HG03442 (cell line): ENCODE measurements around the gene CASQ2.

Source experiments
- ATAC-seq: cut with Tn5 transposase; IDR thresholded peaks from one replicate; pipeline ENCODE4 v1.9.1; 2021; ENCODE audit warnings: mild to moderate bottlenecking, moderate library complexity; ENCODE audit not compliant: unreplicated experiment

Gene CASQ2

DNA sequence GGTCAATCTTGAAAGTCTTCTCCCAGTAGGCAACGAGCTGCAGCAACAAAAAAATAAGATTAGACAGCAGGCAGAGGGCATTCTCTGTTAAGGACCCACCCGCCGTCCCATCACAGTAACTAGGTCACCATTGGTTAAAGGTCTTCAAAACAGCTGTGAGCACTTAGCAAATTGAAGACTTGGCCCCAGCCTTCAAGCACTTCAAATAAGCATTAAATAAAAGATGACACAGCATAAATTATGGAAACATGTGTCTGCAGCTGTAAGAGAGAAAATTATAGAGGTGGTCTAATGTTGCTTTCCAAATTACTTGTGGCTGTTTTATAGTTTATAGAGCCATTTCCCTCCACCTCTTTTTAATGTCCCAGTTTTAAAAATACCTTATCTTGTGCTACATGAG is 65.6 kb downstream of the CASQ2 start:
- ATAC-seq: no peak

DNA sequence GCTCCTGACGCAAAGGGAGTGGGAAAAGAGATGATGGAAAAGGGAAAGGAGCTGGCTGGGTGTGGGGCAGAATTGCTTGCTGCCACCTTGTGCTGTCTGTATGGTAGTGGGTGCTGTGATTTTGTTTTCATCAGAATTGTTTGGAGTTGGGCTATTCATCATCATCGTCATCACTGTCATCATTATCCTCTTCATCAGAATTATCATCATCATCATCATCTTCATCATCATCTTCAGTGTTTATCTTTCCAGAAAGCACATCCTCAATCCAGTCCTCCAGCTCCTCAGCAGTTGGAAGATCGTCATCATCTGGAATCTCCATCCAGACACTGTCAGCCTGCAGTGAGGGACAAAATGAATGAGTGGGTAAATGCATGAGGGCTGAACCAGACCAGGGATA is 67.4 kb downstream of the CASQ2 start:
- ATAC-seq: no peak

DNA sequence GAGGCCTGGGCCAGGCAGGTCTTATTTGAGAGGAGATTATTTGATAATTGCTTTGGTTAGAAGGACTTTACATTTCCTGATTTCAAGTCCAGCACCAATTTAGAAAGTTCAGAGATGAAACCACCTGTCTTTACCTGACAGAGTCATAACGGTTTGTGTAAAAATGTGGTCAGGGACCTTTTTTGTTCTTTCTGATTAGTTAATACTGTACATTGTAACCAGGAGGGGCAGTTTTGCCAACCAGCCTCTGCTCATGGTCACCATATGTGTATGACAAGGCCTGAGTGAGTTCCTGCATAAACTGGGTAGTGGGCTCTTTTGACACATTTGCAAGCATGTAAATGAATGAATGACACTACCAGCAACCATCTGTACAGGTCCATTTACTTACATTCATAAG is 70.9 kb downstream of the CASQ2 start:
- no peak for ATAC-seq

DNA sequence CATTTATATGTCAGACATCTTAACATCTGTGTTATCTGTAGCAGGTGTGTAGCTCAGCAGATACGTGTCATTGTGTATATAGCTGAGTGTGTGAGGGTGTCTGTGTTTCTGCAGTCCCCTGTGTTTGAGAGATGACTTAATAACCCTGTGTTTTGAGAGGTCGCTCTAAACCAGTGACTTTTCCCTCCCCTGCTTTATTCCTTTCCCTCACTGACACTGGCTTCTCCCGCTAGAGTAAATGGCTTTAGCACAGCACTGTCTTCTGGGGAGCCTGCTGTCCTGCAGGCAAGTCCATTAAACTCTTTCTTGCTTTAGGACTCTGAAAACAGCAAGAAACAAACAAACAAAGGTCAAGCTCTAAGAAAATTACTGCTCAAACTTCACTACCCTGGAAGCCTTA is 73.7 kb downstream of the CASQ2 start:
- ATAC-seq: no peak

DNA sequence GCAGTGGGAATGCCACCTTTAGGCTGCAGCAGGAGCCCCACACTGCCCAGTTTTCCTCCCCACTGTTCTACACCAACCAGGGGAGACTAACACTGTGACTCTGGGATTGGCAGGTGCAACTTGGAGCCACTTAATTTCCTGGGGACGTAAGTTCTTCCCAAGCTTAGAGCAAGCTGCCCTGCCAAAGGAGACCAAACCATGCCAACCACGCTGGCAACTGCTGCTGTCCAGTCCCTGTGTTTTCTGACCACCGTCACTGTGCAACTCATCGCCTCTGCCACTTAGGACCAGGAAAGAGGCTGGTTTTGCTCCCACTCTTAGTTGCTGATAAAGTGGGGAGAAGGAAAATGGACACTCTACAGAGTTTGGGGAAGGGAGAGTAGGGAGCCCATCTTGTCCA is 76.3 kb downstream of the CASQ2 start:
- ATAC-seq: no peak

DNA sequence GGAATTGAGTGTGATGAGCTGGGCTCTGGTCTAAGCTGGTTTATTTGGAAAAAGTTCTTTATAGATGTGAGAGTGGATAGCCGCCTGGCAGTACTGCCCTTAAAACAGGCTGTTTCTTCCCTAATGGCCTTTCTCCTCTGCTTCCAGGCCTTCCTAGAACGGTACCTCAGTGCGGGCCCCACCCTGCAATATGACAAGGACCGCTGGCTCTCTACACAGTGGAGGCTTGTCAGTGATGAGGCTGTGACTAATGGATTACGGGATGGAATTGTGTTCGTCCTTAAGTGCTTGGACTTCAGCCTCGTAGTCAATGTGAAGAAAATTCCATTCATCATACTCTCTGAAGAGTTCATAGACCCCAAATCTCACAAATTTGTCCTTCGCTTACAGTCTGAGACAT is 77.5 kb downstream of the CASQ2 start:
- ATAC-seq: no peak

DNA sequence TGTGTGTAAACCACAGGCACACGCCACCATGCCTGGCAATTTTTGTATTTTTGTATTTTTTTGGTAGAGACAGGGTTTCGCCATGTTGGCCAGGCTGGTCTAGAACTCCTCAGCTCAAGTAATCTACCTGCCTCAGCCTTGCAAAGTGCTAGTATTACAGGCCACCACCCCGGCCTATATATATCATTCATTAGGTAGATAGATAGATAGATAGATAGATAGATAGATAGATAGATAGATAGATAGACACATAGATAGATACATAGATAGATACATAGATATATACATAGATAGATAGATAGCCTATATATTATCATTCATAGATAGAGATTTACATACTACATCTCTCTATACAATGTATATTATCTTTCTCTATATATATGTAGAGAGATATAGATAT is 80.8 kb downstream of the CASQ2 start:
- ATAC-seq: no peak

DNA sequence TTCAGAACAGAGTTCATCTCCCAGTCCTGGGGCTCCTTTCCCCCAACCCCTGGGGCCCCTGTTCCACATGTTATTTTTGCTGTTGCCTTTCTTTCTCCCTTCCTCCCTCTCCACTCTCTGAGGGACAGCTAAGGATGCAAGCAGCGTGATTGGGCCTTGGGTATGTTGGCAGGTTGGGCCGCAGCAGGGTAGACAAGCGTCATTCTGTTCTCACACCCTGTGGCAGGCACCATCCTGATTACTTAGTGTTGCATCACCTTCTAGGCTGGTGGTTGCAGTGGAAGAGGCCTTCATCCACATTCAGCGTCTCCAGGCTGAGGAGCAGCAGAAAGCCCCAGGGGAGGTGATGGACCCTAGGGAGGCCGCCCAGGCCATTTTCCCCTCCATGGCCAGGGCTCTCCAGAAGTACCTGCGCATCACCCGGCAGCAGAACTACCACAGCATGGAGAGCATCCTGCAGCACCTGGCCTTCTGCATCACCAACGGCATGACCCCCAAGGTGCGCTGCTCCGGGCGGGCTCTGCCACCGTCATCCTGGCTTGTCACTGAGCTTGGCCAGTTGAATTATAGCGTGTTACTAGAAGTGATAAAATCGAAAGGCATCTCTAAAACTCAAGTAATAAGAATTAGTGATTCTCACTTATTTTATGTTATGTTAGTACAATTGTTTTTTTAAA is 83.3 kb downstream of the CASQ2 start:
- no peak for ATAC-seq

DNA sequence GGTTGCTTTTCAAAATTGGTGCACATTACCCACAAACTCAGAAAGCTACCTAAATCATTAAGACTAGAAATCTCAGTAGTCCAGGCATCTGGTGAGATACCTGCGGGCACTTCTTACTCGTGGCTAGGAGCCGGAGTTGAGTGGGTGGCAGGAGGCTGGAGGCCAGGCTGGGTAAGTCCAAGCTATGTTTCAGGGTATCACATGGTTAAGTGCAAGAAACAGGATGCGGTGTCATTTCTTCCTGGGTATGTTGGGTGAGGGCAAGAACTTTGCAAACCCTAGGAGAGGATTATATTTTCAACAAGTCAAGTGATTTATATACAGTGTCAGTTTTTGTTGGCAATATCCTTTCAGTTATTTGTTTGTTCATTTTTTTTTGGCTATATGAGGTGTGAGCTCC is 85.7 kb downstream of the CASQ2 start:
- no peak for ATAC-seq

DNA sequence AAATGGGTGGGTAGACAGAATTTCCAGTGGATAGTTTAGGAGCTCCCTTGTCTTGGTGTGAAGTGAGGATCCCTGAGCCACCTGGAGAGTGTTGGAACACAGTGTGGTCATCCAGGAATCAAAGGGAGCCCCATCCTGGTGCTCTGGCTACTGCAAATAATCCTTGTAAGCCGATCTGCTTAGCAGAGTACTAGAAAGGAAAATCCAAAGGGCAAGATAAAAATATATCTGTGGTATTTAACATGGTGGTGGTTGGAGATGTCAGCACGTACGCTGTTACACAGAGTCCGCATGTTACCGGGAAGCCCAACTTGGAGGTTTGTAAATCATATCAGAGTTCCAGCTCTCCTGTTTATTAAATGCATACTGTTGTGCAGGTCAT is 87.8 kb downstream of the CASQ2 start:
- ATAC-seq: no peak

DNA sequence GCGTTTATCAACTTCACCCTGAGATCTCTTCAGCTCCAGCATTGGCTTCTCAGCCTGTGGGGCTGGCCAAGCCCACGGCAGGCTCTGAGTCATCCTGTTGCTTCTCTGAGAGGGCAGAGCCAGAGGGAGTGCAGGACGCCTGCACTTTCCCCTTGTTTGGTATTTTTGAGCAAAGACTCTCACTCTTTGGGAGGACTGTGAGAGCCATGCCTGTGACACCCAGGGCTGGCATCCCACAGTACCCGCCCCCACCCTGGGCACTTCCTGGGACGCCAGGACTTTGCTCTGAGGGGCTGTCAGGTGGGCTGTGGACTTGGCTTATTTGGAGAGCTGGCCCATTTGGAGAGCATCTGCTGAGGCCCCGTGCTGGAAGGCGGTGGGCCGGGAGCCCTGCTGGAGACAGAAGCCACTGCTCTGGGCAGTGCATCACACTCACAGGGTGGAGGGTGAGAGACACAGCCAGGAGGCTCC is 89.3 kb downstream of the CASQ2 start:
- ATAC-seq: no peak

DNA sequence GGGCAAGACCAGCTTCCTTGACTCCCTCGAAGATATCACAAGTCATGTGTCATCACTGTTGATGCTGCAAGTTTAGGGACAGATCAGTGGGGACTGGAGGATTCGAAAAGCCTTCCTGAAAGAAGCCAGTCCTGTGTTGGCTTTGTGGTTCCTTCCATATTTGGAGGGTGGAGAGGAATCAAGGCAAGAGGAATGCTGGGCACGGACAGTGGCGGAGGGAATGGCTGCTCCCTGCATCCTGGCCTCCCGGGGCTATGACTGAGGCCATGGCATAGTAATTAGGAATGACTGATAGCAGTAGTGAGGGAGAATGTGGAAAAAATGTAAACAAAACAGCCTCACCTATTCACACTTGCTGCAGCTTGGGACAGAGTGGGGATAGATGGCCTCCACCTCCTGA is 90.4 kb downstream of the CASQ2 start:
- ATAC-seq: no peak

DNA sequence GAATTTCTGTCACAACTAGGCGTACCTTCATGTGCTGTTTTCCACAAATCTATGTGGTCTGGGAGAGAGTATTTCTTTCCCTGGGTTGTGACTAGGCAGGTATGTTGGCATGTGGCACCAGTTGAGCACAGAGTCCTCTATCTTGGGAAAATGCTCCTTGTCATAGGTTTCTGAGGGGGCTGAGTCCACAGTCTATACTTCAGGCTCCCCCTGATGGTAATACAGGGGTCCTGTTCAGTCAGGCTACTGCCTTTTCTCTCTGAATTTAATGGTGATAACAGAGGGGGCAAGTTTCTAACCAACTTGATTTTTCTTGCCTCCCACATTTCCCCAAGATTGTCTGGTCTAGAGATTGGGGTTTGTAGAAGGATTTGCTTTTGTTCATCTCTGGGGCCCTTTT is 90.9 kb downstream of the CASQ2 start:
- no peak for ATAC-seq

DNA sequence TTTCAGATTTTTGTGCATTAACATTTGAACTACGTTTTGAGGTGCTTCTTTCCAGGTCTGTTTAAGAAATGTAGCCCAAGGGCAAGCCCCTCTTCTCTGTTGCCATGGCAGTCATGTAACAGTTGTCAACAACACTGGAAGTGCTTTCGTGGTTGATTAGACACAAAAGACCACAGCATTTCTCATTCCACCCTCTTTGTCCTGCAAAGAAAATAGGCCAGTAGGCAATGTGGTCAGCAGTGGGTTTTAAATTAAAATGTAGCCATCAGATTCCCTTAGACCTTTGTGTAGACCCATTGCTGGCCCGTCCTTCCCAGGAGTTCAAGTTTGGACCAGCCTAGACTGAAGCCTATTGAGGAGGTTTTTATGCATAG is 91.3 kb downstream of the CASQ2 start:
- peak; percentile 48 for ATAC-seq

DNA sequence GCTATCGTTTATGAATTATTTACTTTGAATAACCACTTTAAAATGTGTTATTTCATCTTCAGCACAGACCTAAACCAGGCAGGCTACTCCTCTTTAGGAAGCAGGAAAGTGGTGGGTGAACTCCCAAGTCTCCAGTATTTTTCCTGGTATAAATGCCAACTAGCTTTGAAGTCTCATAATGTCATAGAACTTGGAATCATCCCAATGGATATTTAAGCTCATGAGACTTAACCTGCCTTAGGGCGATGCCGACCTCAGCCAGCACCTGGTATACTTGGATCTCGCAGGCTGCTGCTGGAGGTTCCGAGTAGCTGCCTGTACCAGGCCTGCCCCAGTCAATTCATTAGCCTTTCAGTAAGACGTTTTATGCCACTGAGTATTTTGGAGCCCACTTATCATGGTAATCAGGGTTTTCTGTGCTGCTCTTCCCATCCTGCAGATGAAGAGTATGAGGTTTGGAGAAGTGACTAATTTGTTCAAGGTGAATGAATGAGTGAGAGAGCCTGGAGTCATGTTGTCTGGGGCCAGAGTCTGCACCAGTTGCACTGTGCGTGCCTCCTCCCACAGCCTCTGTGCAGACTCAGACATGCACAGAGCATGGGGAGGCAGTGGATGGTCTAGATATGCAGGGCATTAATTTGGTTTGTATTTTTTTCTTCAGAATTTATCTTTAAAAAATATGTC is 91.9 kb downstream of the CASQ2 start:
- ATAC-seq: peak; percentile 25

DNA sequence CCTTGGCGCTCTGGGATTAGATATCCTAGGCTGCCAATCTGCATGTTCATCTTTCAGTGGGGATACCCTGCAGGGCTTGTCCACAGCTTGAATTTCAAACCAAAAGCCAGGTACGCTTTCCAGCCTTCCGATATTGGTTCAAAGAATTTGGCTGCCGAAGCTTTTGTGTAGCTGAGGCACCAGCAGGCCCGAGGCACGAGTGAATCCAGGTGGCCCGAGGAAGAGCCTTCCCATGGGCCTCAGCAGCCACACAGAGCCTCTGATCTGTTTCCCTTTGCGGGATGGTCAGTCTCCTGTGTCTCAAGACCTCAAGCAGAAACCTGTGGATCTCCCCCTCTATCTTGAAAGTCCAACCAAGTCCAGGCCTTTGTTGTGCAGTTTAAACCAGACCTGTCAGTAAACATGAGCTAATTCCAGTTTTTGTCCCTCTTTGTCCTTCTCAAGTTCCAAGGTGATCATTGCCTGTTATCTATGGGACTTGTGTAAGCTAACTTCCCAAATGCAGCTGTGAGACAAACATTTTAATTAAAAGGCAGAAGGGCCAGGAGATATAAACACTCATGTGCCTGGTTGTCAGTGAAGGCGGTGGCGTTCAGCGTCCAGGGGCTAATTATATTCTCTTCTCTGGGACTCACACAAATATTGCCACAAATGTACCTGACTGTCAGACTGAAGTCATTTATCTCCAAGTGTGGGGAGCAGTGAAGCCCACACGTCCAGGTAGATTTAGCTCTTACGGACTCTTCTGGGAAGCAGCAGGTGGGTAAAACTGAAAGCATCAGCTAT is 96.1 kb downstream of the CASQ2 start:
- no peak for ATAC-seq

DNA sequence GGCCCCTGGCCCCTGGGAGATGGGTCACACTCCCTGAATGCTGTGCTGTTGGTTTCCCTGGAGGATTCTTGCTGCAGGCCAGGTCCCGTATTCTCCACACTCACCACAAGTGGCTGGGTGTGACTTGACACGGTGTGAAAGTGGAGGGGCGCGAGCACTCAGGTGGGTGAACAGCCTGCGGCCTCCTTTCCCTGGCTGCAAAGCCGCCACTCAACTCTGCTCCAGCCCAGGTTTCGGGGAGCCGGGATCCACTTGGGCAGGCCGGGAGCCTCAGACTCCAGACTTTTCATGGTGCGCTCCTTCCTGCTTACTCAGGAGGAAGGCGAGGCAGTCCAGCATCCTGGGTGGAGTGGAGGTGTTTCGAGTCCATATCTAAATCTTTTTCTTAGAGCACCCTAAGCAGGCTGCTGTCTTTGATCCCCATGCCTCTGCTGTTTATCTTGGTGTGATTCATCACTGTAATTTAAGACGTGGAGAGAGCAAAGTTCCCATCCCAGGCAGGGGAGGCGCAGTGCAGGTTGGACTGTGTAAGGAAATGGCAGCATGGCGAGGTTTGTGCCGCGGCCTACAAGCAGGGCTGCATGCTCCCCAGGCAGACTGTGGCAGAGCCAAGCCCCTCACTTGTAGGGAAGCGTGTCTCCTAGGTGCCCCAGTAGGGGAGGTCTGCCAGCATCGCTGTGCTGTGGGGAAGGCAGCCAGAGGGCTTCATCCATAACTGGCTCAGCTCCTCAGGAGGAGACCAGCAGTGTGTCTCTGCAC is 97.2 kb downstream of the CASQ2 start:
- ATAC-seq: no peak

DNA sequence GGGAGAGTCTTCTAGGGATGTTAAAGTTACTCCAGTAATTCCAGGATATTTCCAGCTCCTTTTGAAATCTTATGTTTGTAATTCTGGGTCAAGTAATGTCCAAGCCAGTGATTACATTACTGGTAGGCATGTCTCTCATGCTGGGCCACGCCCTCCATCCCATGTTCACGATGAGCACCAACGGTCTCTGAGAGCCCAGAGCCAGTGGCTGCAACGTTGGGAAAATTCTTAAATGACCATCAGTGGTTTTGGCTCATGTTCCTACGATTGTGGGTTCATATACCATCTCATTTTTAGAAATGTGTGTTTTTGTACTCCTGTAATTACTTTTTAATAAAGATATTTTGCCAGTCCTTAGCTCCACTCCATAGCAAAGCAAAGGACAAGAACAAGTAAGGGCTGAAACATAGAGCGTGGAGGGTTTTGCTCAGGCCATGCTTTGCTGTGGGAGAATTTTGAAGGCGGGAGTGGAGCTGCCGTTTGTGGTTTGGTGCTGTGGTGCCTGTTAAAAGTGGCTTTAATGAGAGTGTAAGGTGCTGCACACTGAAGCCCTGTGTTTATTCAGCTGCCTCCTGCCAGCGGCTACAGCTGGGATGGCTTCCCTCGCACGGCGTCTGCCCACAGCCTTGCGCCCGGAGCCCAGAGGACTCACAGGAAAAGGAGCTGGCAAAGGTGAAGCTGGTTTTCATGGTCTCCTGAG is 97.9 kb downstream of the CASQ2 start:
- ATAC-seq: no peak

DNA sequence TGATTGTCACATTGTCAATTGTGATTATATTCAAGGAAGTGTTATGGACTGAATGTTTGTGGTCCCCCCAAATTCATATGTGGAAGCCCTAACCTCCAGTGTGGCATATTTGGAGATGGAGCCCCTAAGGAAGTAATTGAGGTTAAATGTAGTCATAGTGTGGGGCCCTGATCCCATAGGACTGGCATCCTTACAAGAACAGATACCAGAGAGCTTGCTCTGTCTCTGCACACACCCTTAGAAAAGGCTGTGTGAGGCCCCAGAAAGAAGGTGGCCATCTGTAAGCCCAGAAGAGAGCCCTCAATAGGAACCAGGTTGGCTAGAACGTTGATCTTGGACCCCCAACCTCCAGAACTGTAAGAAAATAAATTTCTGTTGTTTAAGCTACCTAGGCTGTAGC is 98.6 kb downstream of the CASQ2 start:
- no peak for ATAC-seq

DNA sequence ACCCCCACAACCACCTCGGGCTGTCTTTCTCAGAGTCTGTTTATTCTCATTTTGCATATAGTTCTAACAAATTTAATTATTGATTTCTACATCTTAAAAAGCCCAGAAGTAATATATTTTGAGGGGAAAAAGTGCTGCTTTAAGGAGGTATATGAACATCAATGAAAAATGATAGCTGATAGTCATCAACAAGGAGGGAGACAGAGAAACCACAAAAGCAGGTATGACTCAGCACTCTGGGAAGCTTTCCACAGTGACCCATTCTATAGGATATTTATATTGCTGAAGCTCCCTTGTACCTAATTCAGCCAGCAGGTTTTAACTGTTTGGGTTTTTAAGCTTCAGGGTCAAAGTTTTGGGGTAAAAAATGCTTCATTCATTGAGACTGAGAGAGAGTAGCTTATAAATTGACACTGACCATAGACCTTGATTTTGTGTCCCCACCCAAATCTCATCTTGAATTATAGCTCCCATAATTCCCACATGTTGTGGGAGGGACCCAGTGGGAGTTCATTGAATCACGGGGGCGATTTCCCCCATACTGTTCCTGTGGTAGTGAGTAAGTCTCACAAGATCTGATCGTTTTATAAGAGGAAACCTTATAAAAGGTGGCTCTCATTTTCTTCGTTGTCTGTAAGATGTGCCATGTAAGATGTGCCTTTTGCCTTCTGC is 99.4 kb downstream of the CASQ2 start:
- no peak for ATAC-seq
